Memory B cell (primary cell): Measurements from ENCODE around the gene DAB2IP.

Source experiments
- ATAC-seq: fragments of 150-1000 bp; cut with Tn5 transposase; 2 replicates; pipeline ENCODE4 v1.10.0; 2021; ENCODE audit warnings: low read depth, mild to moderate bottlenecking, moderate library complexity
- DNase-seq, 2 donors: peaks; one replicate each; pipeline ENCODE4 v3.0.0; 2022; ENCODE audit warnings: low spot score in 2 of 2
- H3K27ac Mint-ChIP-seq: one replicate; pipeline ENCODE4 v1.8.0; 2022; ENCODE audit warnings: mild to moderate bottlenecking, moderate library complexity, mixed read lengths
- H3K27me3 Mint-ChIP-seq: one replicate; pipeline ENCODE4 v1.8.0; 2022; ENCODE audit warnings: mixed read lengths
- H3K36me3 Mint-ChIP-seq: one replicate; pipeline ENCODE4 v1.8.0; 2022; ENCODE audit warnings: mild to moderate bottlenecking, mixed read lengths
- H3K4me1 Mint-ChIP-seq: one replicate; pipeline ENCODE4 v1.8.0; 2022; ENCODE audit warnings: mixed read lengths
- H3K4me3 Mint-ChIP-seq: one replicate; pipeline ENCODE4 v1.8.0; 2022; ENCODE audit warnings: mild to moderate bottlenecking, moderate library complexity, mixed read lengths
- H3K9me3 Mint-ChIP-seq: one replicate; pipeline ENCODE4 v1.8.0; 2022; ENCODE audit warnings: mixed read lengths

Gene DAB2IP

GRCh38 chr9:121725008-121725775, 73.8 kb downstream of the DAB2IP start:
- Mint-ChIP-seq H3K4me1 (no peaks in the 10 kb centered on the region), H3K4me3 (no peak overlapping the region), H3K27ac (no peak overlapping the region), H3K27me3 (peaks cover 5% of the 10 kb centered on the region), H3K9me3 (no peaks in the 10 kb centered on the region), H3K36me3 (no peaks in the 10 kb centered on the region)
- ATAC-seq (no peak), DNase-seq (no peak)

DNA sequence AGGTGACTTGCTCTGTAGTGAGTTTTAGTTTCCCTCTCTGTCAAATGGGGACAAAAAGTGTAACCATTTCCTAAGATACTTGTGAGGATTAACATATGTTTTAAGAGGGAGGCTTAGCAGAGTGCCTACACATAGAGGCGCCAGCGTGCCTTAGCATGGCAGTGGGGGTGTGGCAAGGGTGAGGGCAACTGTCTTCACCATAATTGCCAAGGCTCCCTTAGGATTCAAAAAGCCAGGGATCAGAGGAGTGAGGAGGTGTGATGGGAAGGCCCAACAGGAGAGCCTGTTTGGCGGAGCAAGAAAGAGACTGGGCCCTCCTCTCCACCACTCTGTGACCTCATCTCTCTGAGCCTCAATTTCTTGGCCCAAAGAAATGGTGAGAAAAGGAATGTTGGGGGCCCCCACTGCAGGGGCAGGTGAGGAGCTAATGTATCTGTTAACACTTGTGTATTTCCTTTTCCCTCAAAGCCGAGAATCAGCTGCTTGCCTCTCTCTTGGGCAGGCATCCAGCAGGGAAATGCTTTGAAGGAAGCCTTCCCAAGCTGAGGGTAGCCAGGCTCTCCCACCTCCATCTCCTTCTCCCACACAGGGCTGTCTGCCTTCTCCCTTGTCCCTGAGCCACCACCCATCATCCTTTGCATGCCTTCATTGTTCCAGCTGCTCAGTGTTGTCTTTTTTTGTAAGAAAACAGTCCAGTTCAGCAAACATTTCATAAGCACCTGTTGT, 76.0 kb downstream of the DAB2IP start:
- ATAC-seq = no peak
- H3K4me3 Mint-ChIP-seq = no peak overlapping the region
- no peak for DNase-seq
- H3K27ac Mint-ChIP-seq = no peak overlapping the region
- H3K36me3 Mint-ChIP-seq = no peaks in the 10 kb centered on the region
- peaks cover 11% of the 10 kb centered on the region for H3K27me3 Mint-ChIP-seq
- no peaks in the 10 kb centered on the region for H3K4me1 Mint-ChIP-seq
- H3K9me3 Mint-ChIP-seq = no peaks in the 10 kb centered on the region

DNA sequence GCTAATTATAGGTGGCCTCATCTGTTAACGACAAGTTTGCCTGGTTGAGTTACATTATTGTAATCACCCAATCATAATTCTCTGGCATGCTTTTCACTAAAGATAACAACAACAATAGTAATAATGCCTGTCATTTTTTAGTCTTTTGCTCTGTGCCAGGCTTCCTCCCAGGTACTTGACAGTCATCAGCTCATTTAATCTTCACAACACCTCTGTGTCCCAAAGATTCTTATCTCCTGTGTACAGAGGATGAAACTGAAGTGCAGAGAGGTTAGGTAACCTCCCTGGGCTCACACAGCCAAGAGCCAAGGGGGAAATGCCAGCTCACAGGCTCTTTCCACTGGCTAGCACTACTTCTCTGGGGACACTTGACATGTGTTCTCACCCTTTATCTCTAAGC, 77.5 kb downstream of the DAB2IP start:
- ATAC-seq = no peak

GRCh38 chr9:121729769-121730562, 78.5 kb downstream of the DAB2IP start:
- no peak for ATAC-seq
- Mint-ChIP-seq H3K36me3 (no peaks in the 10 kb centered on the region), H3K9me3 (no peaks in the 10 kb centered on the region), H3K27ac (no peak overlapping the region), H3K27me3 (peaks cover 6% of the 10 kb centered on the region), H3K4me1 (peaks cover under 1% of the 10 kb centered on the region), H3K4me3 (no peak overlapping the region)
- no peak for DNase-seq

More for the DNA sequence above, 77.5 kb downstream of the DAB2IP start:
- Mint-ChIP-seq H3K4me3 (no peak overlapping the region), H3K36me3 (no peaks in the 10 kb centered on the region), H3K9me3 (no peaks in the 10 kb centered on the region), H3K27ac (no peak overlapping the region), H3K27me3 (peaks cover 11% of the 10 kb centered on the region), H3K4me1 (no peaks in the 10 kb centered on the region)
- DNase-seq = no peak

GRCh38 chr9:121731090-121731489, 79.7 kb downstream of the DAB2IP start:
- H3K27me3 Mint-ChIP-seq = peaks cover 13% of the 10 kb centered on the region
- no peak for DNase-seq
- H3K4me1 Mint-ChIP-seq = peaks cover 8% of the 10 kb centered on the region
- no peak overlapping the region for H3K27ac Mint-ChIP-seq
- ATAC-seq = no peak
- H3K4me3 Mint-ChIP-seq = no peak overlapping the region
- no peaks in the 10 kb centered on the region for H3K36me3 Mint-ChIP-seq
- H3K9me3 Mint-ChIP-seq = no peaks in the 10 kb centered on the region

GRCh38 chr9:121731919-121732318, 80.5 kb downstream of the DAB2IP start:
- Mint-ChIP-seq H3K4me3 (no peak overlapping the region), H3K36me3 (no peaks in the 10 kb centered on the region), H3K27ac (no peak overlapping the region), H3K4me1 (peaks cover 12% of the 10 kb centered on the region), H3K9me3 (no peaks in the 10 kb centered on the region), H3K27me3 (peaks cover 16% of the 10 kb centered on the region)
- no peak for DNase-seq
- ATAC-seq = no peak

- Mint-ChIP-seq H3K36me3 (no peaks in the 10 kb centered on the region), H3K4me3 (no peak overlapping the region), H3K4me1 (peaks cover 12% of the 10 kb centered on the region), H3K27ac (no peak overlapping the region), H3K9me3 (no peaks in the 10 kb centered on the region), H3K27me3 (peaks cover 16% of the 10 kb centered on the region)
- no peak for DNase-seq
- ATAC-seq = no peak
Observed at GRCh38 chr9:121732389-121732788, 81.0 kb downstream of the DAB2IP start.

DNA sequence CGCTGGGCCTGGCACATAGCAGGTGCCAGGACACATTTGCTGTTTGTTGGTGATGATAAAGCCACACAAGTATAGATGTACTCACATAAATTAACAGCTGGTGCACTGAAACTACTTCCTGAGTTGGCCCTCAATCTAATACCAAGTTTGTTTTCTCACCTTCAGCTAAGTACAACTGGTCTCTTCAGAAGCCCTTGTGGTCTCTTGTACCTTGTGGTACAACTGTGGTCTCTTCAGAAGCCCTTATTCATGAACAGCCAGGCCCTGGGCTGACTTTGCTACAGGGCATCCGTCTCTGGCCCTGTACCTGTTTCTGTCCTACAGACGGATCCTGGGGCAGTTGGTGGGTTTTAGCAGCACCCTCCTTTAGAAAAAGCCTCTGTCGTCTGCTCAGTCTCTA, 81.5 kb downstream of the DAB2IP start:
- Mint-ChIP-seq H3K4me1 (peaks cover 12% of the 10 kb centered on the region), H3K27me3 (peaks cover 16% of the 10 kb centered on the region), H3K4me3 (no peak overlapping the region), H3K36me3 (no peaks in the 10 kb centered on the region), H3K27ac (no peak overlapping the region), H3K9me3 (no peaks in the 10 kb centered on the region)
- no peak for ATAC-seq
- DNase-seq = no peak

DNA sequence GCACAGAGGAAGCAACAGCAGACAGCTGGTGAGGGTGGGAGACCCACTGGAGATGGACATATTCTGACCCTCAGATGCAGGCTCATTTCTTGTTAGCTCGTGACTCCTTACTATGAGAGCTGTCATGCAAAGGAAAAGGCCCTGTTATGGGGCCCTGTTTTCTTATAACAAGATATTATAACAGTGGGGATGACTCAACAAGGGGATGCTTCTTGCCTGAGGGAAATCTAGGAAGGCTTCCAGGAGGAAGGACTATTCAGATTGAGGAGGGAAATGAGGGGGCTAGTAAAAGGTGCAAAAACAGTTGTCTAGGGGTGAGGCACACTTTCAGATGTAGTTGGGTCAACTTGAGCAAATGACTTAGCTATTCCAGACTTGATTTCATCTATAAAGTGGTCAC, 83.0 kb downstream of the DAB2IP start:
- H3K27ac Mint-ChIP-seq = no peak overlapping the region
- peaks cover 12% of the 10 kb centered on the region for H3K4me1 Mint-ChIP-seq
- peaks cover 21% of the 10 kb centered on the region for H3K27me3 Mint-ChIP-seq
- no peaks in the 10 kb centered on the region for H3K36me3 Mint-ChIP-seq
- no peaks in the 10 kb centered on the region for H3K9me3 Mint-ChIP-seq
- no peak for ATAC-seq
- H3K4me3 Mint-ChIP-seq = no peak overlapping the region
- DNase-seq = no peak

DNA sequence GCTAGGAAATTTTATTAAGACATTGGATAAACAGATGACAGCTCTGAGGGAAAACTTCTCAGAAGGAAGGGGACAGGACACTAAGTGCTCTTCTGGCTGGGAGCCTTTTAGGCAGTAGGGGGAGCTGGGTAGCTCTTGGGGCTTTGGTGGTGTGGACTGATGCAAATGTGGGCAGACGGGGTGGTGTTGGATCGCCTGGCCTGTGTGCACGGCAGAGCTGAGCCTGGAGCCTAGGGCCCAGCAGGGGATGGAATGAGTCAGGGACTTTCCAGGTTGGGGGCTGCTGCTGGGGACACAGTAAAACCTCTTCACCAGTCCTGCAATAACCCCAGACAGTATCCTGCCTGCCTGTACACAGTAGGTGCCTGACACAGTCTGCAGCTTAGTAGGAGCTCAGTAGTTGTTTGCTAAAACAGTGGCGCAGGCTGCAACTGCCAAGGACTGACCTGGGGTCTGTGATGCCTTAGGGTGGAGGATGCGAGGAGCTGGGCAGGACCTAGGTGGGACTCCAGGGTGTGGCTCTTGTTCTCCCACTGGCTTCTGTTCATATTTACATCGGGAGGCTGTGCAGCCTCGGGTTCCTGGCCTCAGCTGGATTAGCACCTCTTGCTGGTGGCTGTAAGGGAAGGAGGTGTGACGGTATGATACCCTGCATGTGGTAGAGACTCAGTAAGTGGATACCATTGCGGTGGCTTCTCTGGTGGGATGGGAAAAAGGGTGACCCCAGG, 83.8 kb downstream of the DAB2IP start:
- Mint-ChIP-seq H3K27me3 (peaks cover 21% of the 10 kb centered on the region), H3K4me1 (peaks cover 12% of the 10 kb centered on the region), H3K9me3 (no peaks in the 10 kb centered on the region), H3K4me3 (peak overlapping the region; percentile 25), H3K36me3 (no peaks in the 10 kb centered on the region), H3K27ac (no peak overlapping the region)
- DNase-seq (no peak), ATAC-seq (peak; percentile 56)

- peaks cover 12% of the 10 kb centered on the region for H3K4me1 Mint-ChIP-seq
- H3K27ac Mint-ChIP-seq = no peak overlapping the region
- H3K4me3 Mint-ChIP-seq = peak overlapping the region; percentile 70
- H3K36me3 Mint-ChIP-seq = no peaks in the 10 kb centered on the region
- ATAC-seq (no peak), DNase-seq (no peak)
- H3K9me3 Mint-ChIP-seq = no peaks in the 10 kb centered on the region
- H3K27me3 Mint-ChIP-seq = peaks cover 21% of the 10 kb centered on the region
Observed at GRCh38 chr9:121735793-121736770, 84.6 kb downstream of the DAB2IP start.

GRCh38 chr9:121736934-121737462, 85.6 kb downstream of the DAB2IP start:
- Mint-ChIP-seq H3K4me3 (peak overlapping the region; percentile 67), H3K4me1 (peaks cover 12% of the 10 kb centered on the region), H3K36me3 (no peaks in the 10 kb centered on the region), H3K27me3 (peaks cover 19% of the 10 kb centered on the region), H3K9me3 (no peaks in the 10 kb centered on the region), H3K27ac (no peak overlapping the region)
- DNase-seq = no peak
- no peak for ATAC-seq
